ACC112 (cell line): ENCODE measurements around the gene ALDH4A1.

Experiments
- H2AFZ ChIP-seq: fragments of 200-600 bp; sonication (generic); one replicate; pipeline ENCODE4 v1.6.0; 2017; ENCODE audit warnings: antibody characterized with exemption, low read length; ENCODE audit not compliant: unreplicated experiment
- H3K27ac ChIP-seq: fragments of 200-600 bp; sonication (generic); 2 replicates; pipeline ENCODE4 v1.5.1; 2014; ENCODE audit warnings: low read depth, mild to moderate bottlenecking, antibody characterized with exemption, low read length, moderate library complexity
- H3K27me3 ChIP-seq: fragments of 200-600 bp; sonication (generic); 2 replicates; pipeline ENCODE4 v1.6.1; 2014; ENCODE audit warnings: mild to moderate bottlenecking, antibody characterized with exemption, low read length, moderate library complexity, mixed read lengths; ENCODE audit not compliant: insufficient read depth
- H3K36me3 ChIP-seq: fragments of 200-600 bp; sonication (generic); 2 replicates; pipeline ENCODE4 v1.6.1; 2016; ENCODE audit warnings: mild to moderate bottlenecking, antibody characterized with exemption, low read length, moderate library complexity, mixed read lengths; ENCODE audit not compliant: insufficient read depth
- H3K4me1 ChIP-seq: fragments of 200-600 bp; sonication (generic); one replicate; pipeline ENCODE4 v1.6.1; 2016; ENCODE audit warnings: low read length, mixed read lengths; ENCODE audit not compliant: insufficient read depth, unreplicated experiment, control insufficient read depth
- H3K4me3 ChIP-seq: fragments of 200-600 bp; sonication (generic); 2 replicates; pipeline ENCODE4 v1.5.1; 2014; ENCODE audit warnings: mild to moderate bottlenecking, low read depth, low read length
- H3K79me2 ChIP-seq: fragments of 200-600 bp; sonication (generic); one replicate; pipeline ENCODE4 v1.6.0; 2016; ENCODE audit warnings: low read length; ENCODE audit not compliant: control insufficient read depth, unreplicated experiment, insufficient read depth

Gene ALDH4A1

DNA sequence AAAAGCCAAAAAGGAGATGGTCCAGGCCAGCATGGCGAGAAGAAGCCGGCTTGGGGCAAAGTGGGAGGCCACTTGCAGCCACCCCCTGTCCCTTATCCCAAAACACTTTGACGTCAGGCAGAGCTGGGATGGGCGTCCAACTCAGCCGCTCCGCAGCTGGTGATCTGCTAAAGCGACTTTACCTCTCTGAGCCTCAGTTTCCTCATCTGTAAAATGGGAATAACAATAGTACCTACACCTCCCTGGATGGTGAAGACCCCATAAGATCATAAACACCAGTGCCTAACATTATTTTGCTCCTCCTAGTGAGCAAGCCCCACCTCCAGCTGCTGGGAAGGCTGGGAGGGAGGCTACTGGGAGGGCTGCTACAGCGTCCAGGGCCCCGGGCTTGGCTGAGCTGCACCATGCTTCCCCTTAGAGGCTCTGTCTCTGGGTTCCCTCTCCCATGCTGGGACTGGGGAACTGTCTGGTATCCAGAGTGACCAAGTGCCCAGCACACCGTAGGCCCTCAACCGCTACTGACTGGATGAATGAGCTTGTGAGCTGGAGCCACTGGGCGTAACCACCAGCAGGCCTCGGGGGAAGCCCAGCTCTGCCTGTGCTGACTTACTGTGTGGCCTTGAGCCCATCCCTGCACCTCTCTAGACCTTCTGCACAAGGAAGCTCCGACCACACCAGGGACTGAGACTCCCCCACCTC is 35.8 kb upstream of the ALDH4A1 start:
- Histone ChIP-seq H2AFZ (no peak overlapping the region), H3K79me2 (peaks cover 11% of the 10 kb centered on the region), H3K4me1 (peaks cover 12% of the 10 kb centered on the region), H3K27ac (no peak overlapping the region), H3K4me3 (no peak overlapping the region), H3K27me3 (no peaks in the 10 kb centered on the region), H3K36me3 (no peaks in the 10 kb centered on the region)

- Histone ChIP-seq H3K4me3 (no peak overlapping the region), H2AFZ (no peak overlapping the region), H3K27ac (no peak overlapping the region), H3K79me2 (peaks cover 11% of the 10 kb centered on the region), H3K4me1 (peaks cover 12% of the 10 kb centered on the region), H3K27me3 (no peaks in the 10 kb centered on the region), H3K36me3 (no peaks in the 10 kb centered on the region)
Observed at GRCh38 chr1:18937539-18937938, 35.2 kb upstream of the ALDH4A1 start.

DNA sequence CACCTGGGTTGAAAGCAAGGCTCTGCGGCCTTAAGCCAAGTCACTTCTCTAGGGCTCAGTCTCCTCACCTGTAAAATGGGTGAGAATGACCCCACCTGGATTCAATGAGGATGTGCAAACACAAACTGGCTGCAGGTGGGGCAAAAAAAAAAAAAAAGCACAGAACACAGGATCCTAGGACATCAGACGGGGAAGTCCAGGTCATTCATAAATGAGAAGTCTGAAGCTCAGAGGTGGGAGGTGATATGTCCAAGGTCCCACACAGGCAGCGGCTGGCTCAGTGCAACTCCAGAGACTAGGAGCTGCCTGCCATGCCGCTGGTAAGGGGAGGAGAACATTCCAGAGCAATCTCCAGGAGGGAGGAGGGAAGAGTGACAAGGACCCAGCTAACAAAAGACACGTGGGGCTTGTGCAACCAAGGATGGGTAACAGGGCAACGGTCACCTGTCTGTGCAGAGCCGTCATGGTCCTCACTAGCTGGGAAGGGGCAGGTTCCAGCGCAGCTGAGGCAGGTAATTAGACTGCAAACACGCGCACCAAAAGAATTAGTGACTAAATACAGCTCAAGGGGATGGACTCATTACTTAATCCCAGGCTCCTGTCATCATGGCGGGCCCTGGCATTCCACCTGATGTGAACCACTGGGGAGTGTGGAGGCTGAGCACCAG is 34.6 kb upstream of the ALDH4A1 start:
- no peak overlapping the region for H3K27ac ChIP-seq
- H3K4me1 ChIP-seq = peaks cover 12% of the 10 kb centered on the region
- no peaks in the 10 kb centered on the region for H3K27me3 ChIP-seq
- H3K79me2 ChIP-seq = peaks cover 6% of the 10 kb centered on the region
- no peak overlapping the region for H2AFZ ChIP-seq
- no peak overlapping the region for H3K4me3 ChIP-seq
- no peaks in the 10 kb centered on the region for H3K36me3 ChIP-seq

- Histone ChIP-seq H3K4me3 (no peak overlapping the region), H3K79me2 (peaks cover 5% of the 10 kb centered on the region), H3K4me1 (peaks cover 12% of the 10 kb centered on the region), H2AFZ (no peak overlapping the region), H3K27ac (no peak overlapping the region), H3K36me3 (no peaks in the 10 kb centered on the region), H3K27me3 (no peaks in the 10 kb centered on the region)
Observed at GRCh38 chr1:18936471-18936813, 34.1 kb upstream of the ALDH4A1 start.

- no peak overlapping the region for H3K27ac ChIP-seq
- peaks cover 13% of the 10 kb centered on the region for H3K4me1 ChIP-seq
- no peak overlapping the region for H2AFZ ChIP-seq
- H3K36me3 ChIP-seq = no peaks in the 10 kb centered on the region
- H3K27me3 ChIP-seq = no peaks in the 10 kb centered on the region
- peaks cover 7% of the 10 kb centered on the region for H3K79me2 ChIP-seq
- no peak overlapping the region for H3K4me3 ChIP-seq
Observed at GRCh38 chr1:18934205-18935000, 32.0 kb upstream of the ALDH4A1 start.

DNA sequence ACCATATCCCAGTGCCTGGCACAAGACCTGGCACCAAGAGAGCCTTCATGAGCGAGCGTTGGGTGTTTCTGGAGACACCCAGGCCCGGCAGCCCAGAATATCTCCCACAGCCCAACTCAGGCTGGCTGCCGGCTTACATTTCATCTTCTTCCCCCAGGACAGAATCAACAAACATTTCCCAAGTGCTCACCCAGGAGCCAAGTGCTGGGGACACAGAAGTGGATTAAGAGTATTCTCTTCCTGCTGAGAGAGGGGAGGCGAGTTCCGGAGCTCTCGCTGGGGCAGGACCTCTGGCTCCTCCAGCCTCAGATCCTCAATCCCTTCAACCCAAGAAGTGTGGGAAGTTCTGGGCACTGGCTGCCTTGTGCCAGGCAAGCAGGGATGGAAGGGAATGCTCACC is 30.5 kb upstream of the ALDH4A1 start:
- Histone ChIP-seq H3K27ac (no peak overlapping the region), H3K4me3 (no peak overlapping the region), H2AFZ (no peak overlapping the region), H3K4me1 (peaks cover 14% of the 10 kb centered on the region), H3K27me3 (no peaks in the 10 kb centered on the region), H3K36me3 (no peaks in the 10 kb centered on the region), H3K79me2 (peaks cover 4% of the 10 kb centered on the region)

DNA sequence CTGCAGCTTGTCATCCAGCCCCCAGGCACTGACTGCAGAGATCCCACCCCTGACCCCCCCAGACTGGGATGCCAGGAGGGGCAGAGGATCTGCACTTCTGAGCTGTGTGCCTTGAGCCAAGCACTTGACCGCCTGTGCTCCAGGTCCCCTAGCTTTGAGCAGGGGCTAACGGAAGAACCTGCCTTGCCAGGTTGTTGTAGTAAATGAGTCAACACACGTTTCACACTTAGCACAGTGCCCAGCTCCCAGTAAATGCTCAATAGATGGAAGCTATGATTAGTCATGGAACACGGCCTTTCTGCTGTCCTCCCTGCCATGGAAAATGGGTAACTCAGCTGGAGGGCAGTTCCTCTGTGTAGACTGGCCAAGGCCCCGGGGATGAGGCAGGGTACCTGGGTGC is 30.0 kb upstream of the ALDH4A1 start:
- Histone ChIP-seq H2AFZ (no peak overlapping the region), H3K79me2 (peaks cover 2% of the 10 kb centered on the region), H3K27ac (no peak overlapping the region), H3K4me3 (no peak overlapping the region), H3K36me3 (no peaks in the 10 kb centered on the region), H3K4me1 (peaks cover 16% of the 10 kb centered on the region), H3K27me3 (no peaks in the 10 kb centered on the region)

GRCh38 chr1:18931730-18932129 is 29.4 kb upstream of the ALDH4A1 start:
- H3K4me3 ChIP-seq = no peak overlapping the region
- peaks cover 2% of the 10 kb centered on the region for H3K79me2 ChIP-seq
- H3K36me3 ChIP-seq = no peaks in the 10 kb centered on the region
- peaks cover 22% of the 10 kb centered on the region for H3K4me1 ChIP-seq
- H2AFZ ChIP-seq = no peak overlapping the region
- H3K27ac ChIP-seq = no peak overlapping the region
- H3K27me3 ChIP-seq = no peaks in the 10 kb centered on the region

DNA sequence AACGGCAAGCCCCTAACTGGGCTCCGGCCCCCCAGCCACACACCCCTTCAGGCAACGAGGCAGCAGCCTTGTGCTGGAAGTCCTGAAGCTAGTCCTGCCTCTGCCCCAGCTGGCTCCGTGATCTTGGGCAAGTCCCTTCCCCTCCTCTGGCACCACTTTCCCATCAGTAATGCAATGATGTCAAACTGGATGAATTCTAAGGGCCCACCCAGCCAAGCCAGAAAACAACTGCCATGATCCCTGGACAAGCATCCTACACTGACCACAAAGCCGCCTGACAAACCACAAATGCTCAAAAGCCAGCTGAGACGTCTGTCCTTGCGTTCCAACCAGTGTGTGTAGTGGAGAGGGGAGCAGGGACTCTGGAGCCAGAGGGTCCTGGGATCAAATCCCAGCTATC is 27.3 kb upstream of the ALDH4A1 start:
- peaks cover 2% of the 10 kb centered on the region for H3K79me2 ChIP-seq
- H3K36me3 ChIP-seq = no peaks in the 10 kb centered on the region
- H3K4me1 ChIP-seq = peaks cover 29% of the 10 kb centered on the region
- H3K27ac ChIP-seq = no peak overlapping the region
- H3K4me3 ChIP-seq = no peak overlapping the region
- no peak overlapping the region for H2AFZ ChIP-seq
- H3K27me3 ChIP-seq = no peaks in the 10 kb centered on the region

DNA sequence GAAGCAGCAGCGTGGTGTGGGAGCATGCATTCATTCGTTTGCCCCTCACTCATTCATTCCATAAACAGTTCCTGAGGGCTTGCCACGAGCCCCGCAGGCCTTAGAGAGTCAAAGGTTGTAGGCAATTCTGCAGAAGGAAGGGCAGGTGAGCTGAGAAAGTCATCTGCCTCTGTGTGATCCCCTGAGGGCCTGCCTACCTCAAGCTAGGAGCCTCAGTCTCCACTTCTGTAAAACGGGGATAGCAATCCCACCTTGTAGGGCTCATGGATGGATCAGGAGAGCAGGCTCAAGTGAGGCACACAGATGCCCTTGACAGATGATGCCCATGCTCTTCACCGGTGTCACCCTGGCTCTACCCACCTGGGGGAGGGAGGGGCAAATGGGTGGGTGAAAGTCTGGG is 26.6 kb upstream of the ALDH4A1 start:
- Histone ChIP-seq H3K27ac (no peak overlapping the region), H3K36me3 (no peaks in the 10 kb centered on the region), H3K4me1 (peaks cover 33% of the 10 kb centered on the region), H3K4me3 (no peak overlapping the region), H3K27me3 (no peaks in the 10 kb centered on the region), H2AFZ (no peak overlapping the region), H3K79me2 (peaks cover 2% of the 10 kb centered on the region)
